HCT116 (cell line): ENCODE results near the gene TBC1D2B. TPM values are rescaled to one million over a fixed set of nuclear protein-coding genes. Genes with fewer than 3 reads are reported as not detected.

ENCODE experiments used
- ATAC-seq: fragments of 200-7000 bp; cut with Tn5 transposase; 2 replicates; pipeline ENCODE4 v1.9.1; 2020; ENCODE audit warnings: mild to moderate bottlenecking, moderate library complexity
- BruUV-seq: library from RNA; stranded (reverse); fragments of 400-500 nt; replicated peaks from 2 replicates; lab custom pipeline; 2021; lab: Mats Ljungman, UMichigan
- CTCF ChIA-PET: fragments of 300-600 bp; sonication (Branson Sonifier 250); formaldehyde crosslinking; loops from one replicate; lab custom pipeline; 2021; ENCODE audit warnings: antibody characterized with exemption; lab: Charles Lee
- POLR2A ChIA-PET: fragments of 300-600, 350-600 bp; sonication (Branson Sonifier 250); formaldehyde crosslinking; loops from one replicate; lab custom pipeline; 2021; ENCODE audit warnings: antibody characterized with exemption; lab: Charles Lee
- RAD21 ChIA-PET, 2 experiments: fragments of 300-600 bp; sonication (Branson Sonifier 250); formaldehyde crosslinking; loops; one replicate each; lab custom pipeline; 2023; ENCODE audit warnings: low total read pairs in 2 of 2; ENCODE audit not compliant: uncharacterized antibody in 2 of 2, unreplicated experiment in 2 of 2, low non-redundant PET in 1 of 2; lab: Charles Lee
- DNase-seq: peaks from one replicate; pipeline ENCODE4 v3.0.0-alpha.2; 2010; ENCODE audit warnings: low read depth, low spot score
- H2AFZ ChIP-seq: fragments of 200-600 bp; shearing (Covaris generic), sonication (generic); 2 replicates; pipeline ENCODE4 v1.6.1; 2017; ENCODE audit warnings: low read depth, mixed run types, mixed read lengths, antibody characterized with exemption, low read length; ENCODE audit not compliant: poor library complexity, severe bottlenecking
- H3K27ac ChIP-seq: 2 replicates; pipeline ENCODE4 v1.5.1; 2012; ENCODE audit warnings: low read depth, low read length
- H3K27me3 ChIP-seq: fragments of 200-600 bp; sonication (generic); 2 replicates; pipeline ENCODE4 v1.6.1; 2016; ENCODE audit warnings: mixed run types, low read length, mixed read lengths; ENCODE audit not compliant: insufficient read depth
- H3K36me3 ChIP-seq, 2 experiments: fragments of 200-500 bp in 1 of 2; fragments of 200-600 bp in 1 of 2; sonication (Bioruptor generic) in 1 of 2; sonication (generic) in 1 of 2; 2 replicates each; pipeline versions ENCODE4 v1.5.1 to v1.6.1; 2014 to 2016; ENCODE audit warnings: low read length in 2 of 2, inconsistent platforms in 1 of 2, mixed read lengths in 1 of 2, mixed run types in 1 of 2; ENCODE audit not compliant: insufficient read depth in 2 of 2, control insufficient read depth in 1 of 2
- H3K4me1 ChIP-seq, 2 experiments: fragments of 200-600 bp in 1 of 2; sonication (generic) in 1 of 2; 2 replicates each; pipeline versions ENCODE4 v1.5.1 to v1.6.1; 2012 to 2017; ENCODE audit warnings: low read length in 2 of 2, inconsistent platforms in 1 of 2, mild to moderate bottlenecking in 1 of 2, mixed read lengths in 1 of 2, mixed run types in 1 of 2, moderate library complexity in 1 of 2; ENCODE audit not compliant: insufficient read depth in 2 of 2, control insufficient read depth in 1 of 2
- H3K4me2 ChIP-seq: fragments of 200-600 bp; sonication (generic); 2 replicates; pipeline ENCODE4 v1.6.1; 2017; ENCODE audit warnings: mixed run types, low read length, mixed read lengths
- H3K4me3 ChIP-seq, 2 experiments: fragments of 200-600 bp in 1 of 2; sonication (generic) in 1 of 2; replicated peaks in 1 of 2; 2 replicates each; pipeline ENCODE4 v1.5.1; 2011 to 2016; ENCODE audit warnings: low read length in 2 of 2, control low read depth in 1 of 2, low read depth in 1 of 2, mild to moderate bottlenecking in 1 of 2, mixed read lengths in 1 of 2, mixed run types in 1 of 2
- H3K79me2 ChIP-seq: fragments of 200-600 bp; sonication (generic); 2 replicates; pipeline ENCODE4 v1.6.1; 2017; ENCODE audit warnings: mild to moderate bottlenecking, mixed run types, low read length, moderate library complexity, mixed read lengths; ENCODE audit not compliant: insufficient read depth
- H3K9ac ChIP-seq: fragments of 200-600 bp; sonication (generic); 2 replicates; pipeline ENCODE4 v1.6.1; 2016; ENCODE audit warnings: low read length, mixed read lengths
- H3K9me2 ChIP-seq: fragments of 200-600 bp; sonication (generic), shearing (Covaris generic); 2 replicates; pipeline ENCODE4 v1.6.1; 2017; ENCODE audit warnings: mixed run types, mild to moderate bottlenecking, moderate library complexity; ENCODE audit not compliant: insufficient read depth
- H3K9me3 ChIP-seq, 2 experiments: fragments of 200-500 bp in 1 of 2; fragments of 200-600 bp in 1 of 2; sonication (Bioruptor generic) in 1 of 2; sonication (generic) in 1 of 2; 2 replicates each; pipeline ENCODE4 v1.6.1; 2014 to 2017; ENCODE audit warnings: low read length in 2 of 2, mixed read lengths in 2 of 2, inconsistent platforms in 1 of 2, low read depth in 1 of 2, mild to moderate bottlenecking in 1 of 2, mixed run types in 1 of 2, moderate library complexity in 1 of 2; ENCODE audit not compliant: control insufficient read depth in 1 of 2, insufficient read depth in 1 of 2
- H4K20me1 ChIP-seq: fragments of 200-600 bp; sonication (generic), shearing (Covaris generic); 2 replicates; pipeline ENCODE4 v1.6.1; 2017; ENCODE audit warnings: mixed run types, mild to moderate bottlenecking, moderate library complexity; ENCODE audit not compliant: insufficient read depth
- ATF3 ChIP-seq: IDR thresholded peaks from 2 replicates; pipeline ENCODE4 v1.6.1; 2012
- CBX3 ChIP-seq: IDR thresholded peaks from 2 replicates; pipeline ENCODE4 v1.6.1; 2012; ENCODE audit warnings: low read depth
- CEBPB ChIP-seq: IDR thresholded peaks from 2 replicates; pipeline ENCODE4 v1.6.1; 2012; ENCODE audit warnings: low read depth
- CTCF ChIP-seq, 3 experiments: fragments of 200-600 bp in 1 of 3; sonication (generic) in 1 of 3; IDR thresholded peaks in 2 of 3; conservative IDR thresholded peaks in 1 of 3; 2 replicates each; pipeline ENCODE4 v1.5.1; 2012 to 2017; ENCODE audit warnings: low read depth in 2 of 3, low read length in 2 of 3, antibody characterized with exemption in 1 of 3, borderline replicate concordance in 1 of 3, control low read depth in 1 of 3, mild to moderate bottlenecking in 1 of 3, mixed read lengths in 1 of 3, mixed run types in 1 of 3, moderate library complexity in 1 of 3; ENCODE audit not compliant: insufficient read depth in 1 of 3
- EGR1 ChIP-seq: IDR thresholded peaks from 2 replicates; pipeline ENCODE4 v1.6.1; 2012; ENCODE audit warnings: low read depth
- ELF1 ChIP-seq: IDR thresholded peaks from 2 replicates; pipeline ENCODE4 v1.6.1; 2012; ENCODE audit warnings: low read depth, borderline replicate concordance
- EZH2 ChIP-seq: fragments of 200-600 bp; sonication (generic); IDR thresholded peaks from 2 replicates; pipeline ENCODE4 v1.6.1; 2017; ENCODE audit warnings: antibody characterized with exemption, mixed run types
- JUND ChIP-seq: IDR thresholded peaks from 2 replicates; pipeline ENCODE4 v1.6.1; 2012
- POLR2A ChIP-seq: IDR thresholded peaks from 2 replicates; pipeline ENCODE4 v1.7.0; 2011; ENCODE audit warnings: borderline replicate concordance; ENCODE audit not compliant: insufficient read depth, insufficient read length; ENCODE audit errors: extremely low read depth
- RAD21 ChIP-seq: IDR thresholded peaks from 2 replicates; pipeline ENCODE4 v1.6.1; 2012; ENCODE audit warnings: low read depth, mild to moderate bottlenecking
- SIN3A ChIP-seq: IDR thresholded peaks from 2 replicates; pipeline ENCODE4 v1.6.1; 2012; ENCODE audit warnings: low read depth
- SP1 ChIP-seq: IDR thresholded peaks from 2 replicates; pipeline ENCODE4 v1.6.1; 2012; ENCODE audit warnings: low read depth
- SRF ChIP-seq: IDR thresholded peaks from 2 replicates; pipeline ENCODE4 v1.6.1; 2012; ENCODE audit warnings: low read depth
- TCF7L2 ChIP-seq: IDR thresholded peaks from 2 replicates; pipeline ENCODE4 v1.7.0; 2011; ENCODE audit warnings: borderline replicate concordance, inconsistent platforms; ENCODE audit not compliant: insufficient read depth, insufficient read length; ENCODE audit errors: extremely low read depth
- YY1 ChIP-seq: IDR thresholded peaks from 2 replicates; pipeline ENCODE4 v1.6.1; 2011; ENCODE audit warnings: low read length, low read depth, moderate library complexity, mild to moderate bottlenecking; ENCODE audit not compliant: insufficient replicate concordance; ENCODE audit errors: extremely low read depth
- ZBTB33 ChIP-seq: IDR thresholded peaks from 2 replicates; pipeline ENCODE4 v1.6.1; 2011; ENCODE audit warnings: mild to moderate bottlenecking, low read length, moderate library complexity; ENCODE audit not compliant: insufficient replicate concordance; ENCODE audit errors: extremely low read depth
- ZFX ChIP-seq: fragments of 450-650 bp; IDR thresholded peaks from 2 replicates; pipeline ENCODE4 v1.6.1; 2017
- ZNF274 ChIP-seq: fragments of 200-500 bp; sonication (Bioruptor generic); IDR thresholded peaks from 2 replicates; pipeline ENCODE4 v1.6.1; 2014; ENCODE audit warnings: mild to moderate bottlenecking, low read depth, low read length, inconsistent platforms
- intact Hi-C: fragments of 100-400 bp; cut with micrococcal nuclease; formaldehyde crosslinking; loops from 2 replicates; pipeline ENCODE4 v1.10.0; 2022
- total RNA-seq: library from RNA; stranded (reverse); gene quantifications from one replicate; pipeline ENCODE4 v1.2.1, GENCODE V29; 2021; ENCODE audit not compliant: unreplicated experiment

The TBC1D2B gene
- total RNA-seq, 1 experiment from 2014 or later = 16.6 TPM

- H3K79me2 ChIP-seq = peaks cover 41% of the 10 kb centered on the region
- no peak overlapping the region for H3K4me2 ChIP-seq
- H2AFZ ChIP-seq = no peak overlapping the region
- H3K4me3 ChIP-seq = no peak overlapping the region
- no peaks in the 10 kb centered on the region for H3K27me3 ChIP-seq
- peaks cover 7 to 13% of the 10 kb centered on the region in 2 experiments; a peak in 2 of 4 replicates for H3K4me1 ChIP-seq
- no peaks in the 10 kb centered on the region for H3K9me2 ChIP-seq
- no TSS peak for BruUV-seq
- H4K20me1 ChIP-seq = no peaks in the 10 kb centered on the region
- DNase-seq (no peak), ATAC-seq (no peak)
- H3K27ac ChIP-seq = no peak overlapping the region
- no peak overlapping the region for H3K9ac ChIP-seq
- TF ChIP-seq SIN3A = no peak
- intact Hi-C loops = no loop called here
- ChIA-PET RAD21 (no interaction called here), POLR2A (no interaction called here), CTCF (no interaction called here)
- H3K36me3 ChIP-seq = no peaks in the 10 kb centered on the region
- H3K9me3 ChIP-seq = no peaks in the 10 kb centered on the region
Measured at GRCh38 chr15:78065284-78065872, 12.1 kb downstream of the TBC1D2B start.

DNA sequence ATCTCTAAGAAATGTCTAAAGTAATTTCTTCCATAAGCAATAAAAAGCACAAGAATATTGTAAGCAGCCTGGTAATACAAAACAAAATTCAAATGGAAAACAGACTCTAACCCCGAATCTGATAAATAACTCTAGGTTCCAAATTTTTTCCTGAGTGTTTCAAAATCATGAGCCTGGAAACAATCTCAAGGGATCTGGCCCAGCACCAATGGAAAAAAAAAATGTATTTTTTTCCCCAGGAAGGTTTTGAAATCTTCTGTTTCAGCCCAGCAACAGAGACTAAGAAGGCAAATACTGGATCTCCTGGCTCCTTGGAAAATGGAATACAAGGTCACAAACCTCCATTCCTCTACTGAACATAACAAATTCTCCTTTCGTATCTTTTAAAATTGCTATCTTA lies 13.0 kb downstream of the TBC1D2B start:
- no peak overlapping the region for H2AFZ ChIP-seq
- BruUV-seq = no TSS peak
- no peaks in the 10 kb centered on the region for H3K27me3 ChIP-seq
- TF ChIP-seq POLR2A (no peak), RAD21 (no peak), ZNF274 (no peak), SRF (no peak), SIN3A (no peak), TCF7L2 (no peak), ZFX (no peak), CBX3 (no peak), ELF1 (no peak), EZH2 (no peak), ZBTB33 (no peak), CEBPB (no peak), YY1 (no peak), CTCF (IDR thresholded peaks at IDR 0.05 in 2 of 3, conservative IDR thresholded peaks at IDR 0.05 in 1 of 3; ENCODE audit: borderline replicate concordance in 1 of 3, insufficient read depth in 1 of 3, low read depth in 2 of 3, low read length in 2 of 3) (no peak), EGR1 (no peak), ATF3 (no peak), JUND (no peak), SP1 (no peak)
- no peaks in the 10 kb centered on the region for H4K20me1 ChIP-seq
- ATAC-seq (no peak), DNase-seq (no peak)
- ChIA-PET POLR2A (no interaction called here), RAD21 (no interaction called here), CTCF (no interaction called here)
- no peak overlapping the region for H3K4me2 ChIP-seq
- H3K4me3 ChIP-seq = no peak overlapping the region
- intact Hi-C loops = no loop called here
- peaks cover 33% of the 10 kb centered on the region for H3K79me2 ChIP-seq
- peaks cover 6 to 7% of the 10 kb centered on the region in 2 experiments; a peak in 2 of 4 replicates for H3K4me1 ChIP-seq
- H3K36me3 ChIP-seq = no peaks in the 10 kb centered on the region
- H3K9ac ChIP-seq = no peak overlapping the region
- H3K9me2 ChIP-seq = no peaks in the 10 kb centered on the region
- no peaks in the 10 kb centered on the region for H3K9me3 ChIP-seq
- H3K27ac ChIP-seq = no peak overlapping the region
